ENCODE measurements around the gene TESMIN. TPM values are rescaled to one million over a fixed set of nuclear protein-coding genes. Genes with fewer than 3 reads are reported as not detected.

The TESMIN gene
- total and polyA plus RNA-seq, 2 of the 4 experiments (the other 2 are of a cell fraction) = 0.90 to 2.2 TPM

- H2AK5ac ChIP-seq (ENCODE audit: low read depth, low read length) = no peak overlapping the region
- H3K27ac ChIP-seq (ENCODE audit: insufficient read depth, low read length) = no peak overlapping the region
- ATAC-seq (ENCODE audit: low read depth) (no peak), DNase-seq (no peak)
- no peak overlapping the region for H2AK9ac ChIP-seq (replicated peaks; ENCODE audit: low read depth, low read length, poor library complexity)
- ChIA-PET POLR2A (ENCODE audit: unreplicated experiment) (no interaction called here), CTCF (no interaction called here)
- no peaks in the 10 kb centered on the region for H3K79me1 ChIP-seq (ENCODE audit: low read depth in 1 of 2, low read length in 2 of 2)
- H3K36me3 ChIP-seq (ENCODE audit: control insufficient read depth, insufficient read depth, low read length) = no peaks in the 10 kb centered on the region
- H3K4ac ChIP-seq (ENCODE audit: low read depth, low read length) = no peak overlapping the region
- dilution Hi-C loops (cut with HindIII; ENCODE audit: low sequenced_read_pairs, unreplicated experiment) = no loop called here
- no peak overlapping the region for H3K56ac ChIP-seq (ENCODE audit: extremely low read depth, insufficient read depth, low read length)
- H3K4me2 ChIP-seq (ENCODE audit: low read depth, low read length) = no peak overlapping the region
- H3K9ac ChIP-seq (ENCODE audit: low read depth, low read length) = no peak overlapping the region
- no peaks in the 10 kb centered on the region for H4K20me1 ChIP-seq (ENCODE audit: insufficient read depth, low read length)
- no CpG with 5 or more reads among the region's 2 CpGs for WGBS, 2 experiments (ENCODE audit: extremely low coverage in 2 of 2, insufficient read length in 1 of 2)
- H3K4me3 ChIP-seq (ENCODE audit: insufficient read depth, low read depth, low read length) = no peak overlapping the region
- H2AFZ ChIP-seq (replicated peaks; ENCODE audit: low read length, poor library complexity) = no peak overlapping the region
- no peak for TF ChIP-seq FOS (IDR thresholded peaks at IDR 0.05; ENCODE audit: low read depth, low read length)
- no peak for TF ChIP-seq CEBPB (IDR thresholded peaks at IDR 0.05; ENCODE audit: low read depth, low read length)
- TF ChIP-seq CTCF (conservative IDR thresholded peaks at IDR 0.05; ENCODE audit: low read depth, low read length) = no peak
- no peak for TF ChIP-seq RAD21 (IDR thresholded peaks at IDR 0.05; ENCODE audit: low read length)
- no peak for TF ChIP-seq MAZ (IDR thresholded peaks at IDR 0.05; ENCODE audit: borderline replicate concordance, low read depth, low read length)
- no peak for TF ChIP-seq MAFK (IDR thresholded peaks at IDR 0.05; ENCODE audit: low read depth, low read length)
- TF ChIP-seq BHLHE40 (IDR thresholded peaks at IDR 0.05; ENCODE audit: low read depth, low read length) = no peak
- TF ChIP-seq CHD1 (IDR thresholded peaks at IDR 0.05; ENCODE audit: low read depth, low read length) = no peak
- TF ChIP-seq SMC3 (IDR thresholded peaks at IDR 0.05; ENCODE audit: low read depth, low read length) = no peak
- H2BK5ac ChIP-seq (ENCODE audit: low read depth, low read length, poor library complexity, severe bottlenecking) = no peak overlapping the region
- no peak overlapping the region for H2BK120ac ChIP-seq (ENCODE audit: low read depth, low read length)
- intact Hi-C loops (cut with micrococcal nuclease) = no loop called here
- no peak overlapping the region for H2BK20ac ChIP-seq (ENCODE audit: low read depth, low read length)
- H3K9me3 ChIP-seq (ENCODE audit: control insufficient read depth, insufficient read depth, low read length) = peaks cover 5% of the 10 kb centered on the region
- peaks cover 24% of the 10 kb centered on the region for H3K27me3 ChIP-seq (ENCODE audit: control insufficient read depth, insufficient read depth, low read length)
- BruUV-seq (replicated peaks) = no TSS peak
- no peak overlapping the region for H2BK15ac ChIP-seq (ENCODE audit: low read depth, low read length)
- no peak overlapping the region for H4K91ac ChIP-seq (ENCODE audit: insufficient read depth, low read depth, low read length)
- no peak overlapping the region for H4K5ac ChIP-seq (ENCODE audit: low read depth, low read length)
- in situ Hi-C loops (cut with MboI; ENCODE audit: low sequenced_read_pairs) = no loop called here
- H3K4me1 ChIP-seq (ENCODE audit: control insufficient read depth, insufficient read depth, low read length) = no peaks in the 10 kb centered on the region
- no peak overlapping the region for H3K14ac ChIP-seq (replicated peaks; ENCODE audit: low read depth, low read length)
- H3K18ac ChIP-seq (ENCODE audit: low read depth, low read length) = no peak overlapping the region
- no peak overlapping the region for H4K8ac ChIP-seq (ENCODE audit: low read depth in 2 of 2, low read length in 2 of 2)
- no peaks in the 10 kb centered on the region for H3K9me1 ChIP-seq (ENCODE audit: insufficient read depth, low read length)
- H3K23ac ChIP-seq (ENCODE audit: low read depth, low read length) = no peak overlapping the region
These were observed 55.8 kb downstream of the TESMIN start for GRCh38 chr11:68695531-68695930.

Data from IMR-90 (cell line).